H9 (cell line): ENCODE results near the gene FAM222B. TPM values are rescaled to one million over a fixed set of nuclear protein-coding genes. Genes with fewer than 3 reads are reported as not detected.

Experiments used
- DNase-seq: peaks from one replicate; pipeline ENCODE4 v3.0.0-alpha.2; 2017
- H2AFZ ChIP-seq: one replicate; pipeline ENCODE4 v1.6.1; 2013; ENCODE audit warnings: mild to moderate bottlenecking, low read length, control low read depth, moderate library complexity
- H2AK5ac ChIP-seq: 2 replicates; pipeline ENCODE4 v1.6.1; 2013; ENCODE audit warnings: low read length, control low read depth, mixed read lengths; ENCODE audit not compliant: insufficient read length
- H2BK120ac ChIP-seq: one replicate; pipeline ENCODE4 v1.6.1; 2013; ENCODE audit warnings: low read depth, mild to moderate bottlenecking, low read length, control low read depth, inconsistent platforms; ENCODE audit not compliant: poor library complexity, severe bottlenecking
- H2BK12ac ChIP-seq: 2 replicates; pipeline ENCODE4 v1.6.1; 2013; ENCODE audit warnings: low read length, control low read depth, mixed read lengths, low read depth; ENCODE audit not compliant: insufficient read length
- H2BK15ac ChIP-seq: 2 replicates; pipeline ENCODE4 v1.6.1; 2013; ENCODE audit warnings: low read depth, low read length, control low read depth
- H2BK20ac ChIP-seq: one replicate; pipeline ENCODE4 v1.6.1; 2013; ENCODE audit warnings: low read depth, mild to moderate bottlenecking, low read length, control low read depth, inconsistent platforms; ENCODE audit not compliant: poor library complexity, severe bottlenecking
- H2BK5ac ChIP-seq: 2 replicates; pipeline ENCODE4 v1.6.1; 2013; ENCODE audit warnings: low read length, control low read depth, mixed read lengths; ENCODE audit not compliant: insufficient read length
- H3K14ac ChIP-seq: 2 replicates; pipeline ENCODE4 v1.6.1; 2013; ENCODE audit warnings: low read length, control low read depth; ENCODE audit not compliant: insufficient read depth
- H3K18ac ChIP-seq: 2 replicates; pipeline ENCODE4 v1.6.1; 2013; ENCODE audit warnings: low read depth, mild to moderate bottlenecking, mixed read lengths, low read length, control low read depth; ENCODE audit not compliant: insufficient read length
- H3K23ac ChIP-seq: 2 replicates; pipeline ENCODE4 v1.6.1; 2013; ENCODE audit warnings: low read length, control low read depth, mixed read lengths, low read depth; ENCODE audit not compliant: insufficient read length
- H3K23me2 ChIP-seq: 2 replicates; pipeline ENCODE4 v1.6.1; 2013; ENCODE audit warnings: low read depth, mild to moderate bottlenecking, mixed read lengths, low read length, control low read depth; ENCODE audit not compliant: insufficient read length, poor library complexity, severe bottlenecking
- H3K27ac ChIP-seq: 2 replicates; pipeline ENCODE4 v1.5.1; 2013; ENCODE audit warnings: low read length, control low read depth, mixed read lengths, low read depth; ENCODE audit not compliant: insufficient read length
- H3K27me3 ChIP-seq: 2 replicates; pipeline ENCODE4 v1.6.1; 2013; ENCODE audit warnings: low read length, control low read depth, inconsistent platforms; ENCODE audit not compliant: insufficient read depth
- H3K4ac ChIP-seq: 2 replicates; pipeline ENCODE4 v1.6.1; 2013; ENCODE audit warnings: low read depth, mild to moderate bottlenecking, control low read depth, inconsistent platforms, low read length, moderate library complexity
- H3K4me1 ChIP-seq: 2 replicates; pipeline ENCODE4 v1.6.1; 2013; ENCODE audit warnings: low read length, control low read depth, inconsistent platforms; ENCODE audit not compliant: insufficient read depth
- H3K4me2 ChIP-seq: 2 replicates; pipeline ENCODE4 v1.6.1; 2013; ENCODE audit warnings: low read length, control low read depth, mixed read lengths; ENCODE audit not compliant: insufficient read length, insufficient read depth
- H3K56ac ChIP-seq: 2 replicates; pipeline ENCODE4 v1.6.1; 2013; ENCODE audit warnings: low read depth, mild to moderate bottlenecking, mixed read lengths, low read length, control low read depth; ENCODE audit not compliant: insufficient read length
- H3K79me1 ChIP-seq: 2 replicates; pipeline ENCODE4 v1.6.1; 2013; ENCODE audit warnings: low read depth, mild to moderate bottlenecking, moderate library complexity, low read length, control low read depth, inconsistent platforms; ENCODE audit not compliant: insufficient read depth, poor library complexity, severe bottlenecking
- H3K79me2 ChIP-seq: 2 replicates; pipeline ENCODE4 v1.6.1; 2013; ENCODE audit warnings: low read length, control low read depth, inconsistent platforms; ENCODE audit not compliant: insufficient read depth
- H3K9ac ChIP-seq: 2 replicates; pipeline ENCODE4 v1.6.1; 2013; ENCODE audit warnings: low read length, control low read depth, mixed read lengths; ENCODE audit not compliant: insufficient read length; ENCODE audit errors: extremely low read depth
- H3K9me3 ChIP-seq: one replicate; pipeline ENCODE4 v1.6.1; 2013; ENCODE audit warnings: low read depth, low read length, inconsistent platforms; ENCODE audit not compliant: control insufficient read depth
- H3T11ph ChIP-seq: one replicate; pipeline ENCODE4 v1.6.1; 2013; ENCODE audit warnings: mild to moderate bottlenecking, low read length, control low read depth, inconsistent platforms
- H4K20me1 ChIP-seq: one replicate; pipeline ENCODE4 v1.6.1; 2013; ENCODE audit not compliant: control insufficient read depth, insufficient read length, insufficient read depth
- H4K5ac ChIP-seq: 2 replicates; pipeline ENCODE4 v1.6.1; 2013; ENCODE audit warnings: low read depth, mild to moderate bottlenecking, mixed read lengths, low read length, control low read depth; ENCODE audit not compliant: insufficient read length
- H4K8ac ChIP-seq: replicated peaks from 2 replicates; pipeline ENCODE4 v1.6.1; 2013; ENCODE audit warnings: low read length, control low read depth, mixed read lengths, low read depth; ENCODE audit not compliant: insufficient read length
- H4K91ac ChIP-seq: 2 replicates; pipeline ENCODE4 v1.6.1; 2013; ENCODE audit warnings: low read depth, mild to moderate bottlenecking, moderate library complexity, mixed read lengths, low read length, control low read depth; ENCODE audit not compliant: insufficient read length
- H3K27ac Mint-ChIP-seq, 3 experiments: 2 replicates in 2 of 3; 3 replicates in 1 of 3; pipeline ENCODE4 v1.8.0; 2020 to 2021; ENCODE audit warnings: mixed read lengths in 3 of 3, mild to moderate bottlenecking in 1 of 3, moderate library complexity in 1 of 3
- H3K27me3 Mint-ChIP-seq: 2 replicates; pipeline ENCODE4 v1.8.0; 2021; ENCODE audit warnings: low read depth, mild to moderate bottlenecking, moderate library complexity, mixed read lengths
- H3K36me3 Mint-ChIP-seq, 3 experiments: 2 replicates in 2 of 3; 3 replicates in 1 of 3; pipeline ENCODE4 v1.8.0; 2020 to 2021; ENCODE audit warnings: low read depth in 3 of 3, mixed read lengths in 3 of 3; ENCODE audit not compliant: insufficient read depth in 1 of 3
- H3K4me1 Mint-ChIP-seq, 2 experiments: 2 replicates each; pipeline ENCODE4 v1.8.0; 2020; ENCODE audit warnings: mixed read lengths in 2 of 2
- H3K4me3 Mint-ChIP-seq, 2 experiments: 2 replicates in 1 of 2; 3 replicates in 1 of 2; pipeline ENCODE4 v1.8.0; 2020 to 2021; ENCODE audit warnings: mild to moderate bottlenecking in 2 of 2, mixed read lengths in 2 of 2, moderate library complexity in 1 of 2
- H3K9me3 Mint-ChIP-seq, 2 experiments: 2 replicates in 1 of 2; 3 replicates in 1 of 2; pipeline ENCODE4 v1.8.0; 2020; ENCODE audit warnings: mild to moderate bottlenecking in 2 of 2, mixed read lengths in 2 of 2, moderate library complexity in 1 of 2
- WGBS: extraction: QIAGEN DNeasy Blood & Tissue Kit; methylation state at CpG from one replicate; pipeline ENCODE4 v1.1.7; 2013; ENCODE audit warnings: missing lambda C conversion rate, low lambda C conversion rate, mixed read lengths; ENCODE audit not compliant: insufficient read length; ENCODE audit errors: extremely low coverage; 5-methylcytosine and 5-hydroxymethylcytosine counted together
- total RNA-seq: library from RNA; stranded (reverse); gene quantifications from 2 replicates; pipeline ENCODE4 v1.2.1, GENCODE V29; 2021
- TF ChIP-seq, protein P1 (sequence below): fragments of 200-600 bp; sonication (generic); conservative IDR thresholded peaks from 3 replicates; pipeline ENCODE4 v1.8.0; 2021; ENCODE audit warnings: antibody characterized with exemption, mild to moderate bottlenecking

The FAM222B gene
- total RNA-seq, 1 experiment from 2014 or later: 76.1 TPM

- H4K91ac ChIP-seq: no peak overlapping the region
- H4K20me1 ChIP-seq: no peaks in the 10 kb centered on the region
- H4K5ac ChIP-seq: no peak overlapping the region
- H3K79me2 ChIP-seq: no peaks in the 10 kb centered on the region
- no peak overlapping the region for H3K14ac ChIP-seq
- H4K8ac ChIP-seq: no peak overlapping the region
- H3K27me3 ChIP-seq: no peaks in the 10 kb centered on the region
- Mint-ChIP-seq H3K4me1 (peaks cover 3 to 17% of the 10 kb centered on the region in 2 experiments), H3K36me3 (peaks cover 8 to 20% (median 17%) of the 10 kb centered on the region in 3 experiments; a peak in 6 of 7 replicates), H3K27ac (no peak overlapping the region), H3K27me3 (peaks cover 9% of the 10 kb centered on the region), H3K9me3 (peaks cover 4 to 6% of the 10 kb centered on the region in 2 experiments; a peak in 3 of 5 replicates), H3K4me3 (no peak overlapping the region)
- no peaks in the 10 kb centered on the region for H3K79me1 ChIP-seq
- no peak overlapping the region for H2BK12ac ChIP-seq
- H3K23me2 ChIP-seq: no peaks in the 10 kb centered on the region
- no peak overlapping the region for H3K18ac ChIP-seq
- no peak overlapping the region for H3K56ac ChIP-seq
- no peak overlapping the region for H3T11ph ChIP-seq
- H2AFZ ChIP-seq: no peak overlapping the region
- WGBS: no CpG with 5 or more reads among the region's 3 CpGs
- no peaks in the 10 kb centered on the region for H3K9me3 ChIP-seq
- H3K4me1 ChIP-seq: no peaks in the 10 kb centered on the region
- H2AK5ac ChIP-seq: no peak overlapping the region
- H2BK5ac ChIP-seq: no peak overlapping the region
- TF ChIP-seq, protein P1, sequence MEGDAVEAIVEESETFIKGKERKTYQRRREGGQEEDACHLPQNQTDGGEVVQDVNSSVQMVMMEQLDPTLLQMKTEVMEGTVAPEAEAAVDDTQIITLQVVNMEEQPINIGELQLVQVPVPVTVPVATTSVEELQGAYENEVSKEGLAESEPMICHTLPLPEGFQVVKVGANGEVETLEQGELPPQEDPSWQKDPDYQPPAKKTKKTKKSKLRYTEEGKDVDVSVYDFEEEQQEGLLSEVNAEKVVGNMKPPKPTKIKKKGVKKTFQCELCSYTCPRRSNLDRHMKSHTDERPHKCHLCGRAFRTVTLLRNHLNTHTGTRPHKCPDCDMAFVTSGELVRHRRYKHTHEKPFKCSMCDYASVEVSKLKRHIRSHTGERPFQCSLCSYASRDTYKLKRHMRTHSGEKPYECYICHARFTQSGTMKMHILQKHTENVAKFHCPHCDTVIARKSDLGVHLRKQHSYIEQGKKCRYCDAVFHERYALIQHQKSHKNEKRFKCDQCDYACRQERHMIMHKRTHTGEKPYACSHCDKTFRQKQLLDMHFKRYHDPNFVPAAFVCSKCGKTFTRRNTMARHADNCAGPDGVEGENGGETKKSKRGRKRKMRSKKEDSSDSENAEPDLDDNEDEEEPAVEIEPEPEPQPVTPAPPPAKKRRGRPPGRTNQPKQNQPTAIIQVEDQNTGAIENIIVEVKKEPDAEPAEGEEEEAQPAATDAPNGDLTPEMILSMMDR: no peak
- no peak for DNase-seq
- no peak overlapping the region for H2BK15ac ChIP-seq
- no peak overlapping the region for H2BK120ac ChIP-seq
- no peak overlapping the region for H3K23ac ChIP-seq
- no peak overlapping the region for H2BK20ac ChIP-seq
- no peak overlapping the region for H3K9ac ChIP-seq
- no peak overlapping the region for H3K4me2 ChIP-seq
- H3K4ac ChIP-seq: no peak overlapping the region
- H3K27ac ChIP-seq: no peak overlapping the region
Measured at GRCh38 chr17:28874750-28875149, 32.2 kb upstream of the FAM222B start.
